Fibroblast of villous mesenchyme (primary cell): ENCODE measurements around the gene THOC3. TPM values are rescaled to one million over a fixed set of nuclear protein-coding genes. Genes with fewer than 3 reads are reported as not detected.

ENCODE experiments used
- total RNA-seq: library from RNA; depleted of rRNA; stranded (reverse); fragments of >200 nt; gene quantifications from 2 replicates; pipeline ENCODE4 v1.2.3, GENCODE V29; 2012

THOC3 gene
- total RNA-seq, 1 donor = 41.9 TPM

Other genes with a start within 250 kb of the THOC3 start
- not detected in 2 replicates for gene CPLX2, start 96.7 kb downstream of the THOC3 start, total RNA-seq